MM.1S (cell line): ENCODE data around the gene ASPRV1.

ENCODE experiments used
- CTCF ChIP-seq: fragments of 300-600 bp; sonication (generic); IDR thresholded peaks from 2 replicates; pipeline ENCODE4 v1.5.1; 2016; ENCODE audit warnings: antibody characterized with exemption, low read length, mixed read lengths
- EZH2 ChIP-seq: fragments of 300-600 bp; sonication (generic); optimal IDR thresholded peaks from 2 replicates; pipeline ENCODE3; 2017; ENCODE audit warnings: low read depth, mild to moderate bottlenecking, antibody characterized with exemption, low read length, mixed read lengths
- EZH2phosphoT487 ChIP-seq: fragments of 300-600 bp; sonication (generic); IDR thresholded peaks from 2 replicates; pipeline ENCODE4 v1.6.1; 2018; ENCODE audit warnings: antibody characterized with exemption, low read length

DNA sequence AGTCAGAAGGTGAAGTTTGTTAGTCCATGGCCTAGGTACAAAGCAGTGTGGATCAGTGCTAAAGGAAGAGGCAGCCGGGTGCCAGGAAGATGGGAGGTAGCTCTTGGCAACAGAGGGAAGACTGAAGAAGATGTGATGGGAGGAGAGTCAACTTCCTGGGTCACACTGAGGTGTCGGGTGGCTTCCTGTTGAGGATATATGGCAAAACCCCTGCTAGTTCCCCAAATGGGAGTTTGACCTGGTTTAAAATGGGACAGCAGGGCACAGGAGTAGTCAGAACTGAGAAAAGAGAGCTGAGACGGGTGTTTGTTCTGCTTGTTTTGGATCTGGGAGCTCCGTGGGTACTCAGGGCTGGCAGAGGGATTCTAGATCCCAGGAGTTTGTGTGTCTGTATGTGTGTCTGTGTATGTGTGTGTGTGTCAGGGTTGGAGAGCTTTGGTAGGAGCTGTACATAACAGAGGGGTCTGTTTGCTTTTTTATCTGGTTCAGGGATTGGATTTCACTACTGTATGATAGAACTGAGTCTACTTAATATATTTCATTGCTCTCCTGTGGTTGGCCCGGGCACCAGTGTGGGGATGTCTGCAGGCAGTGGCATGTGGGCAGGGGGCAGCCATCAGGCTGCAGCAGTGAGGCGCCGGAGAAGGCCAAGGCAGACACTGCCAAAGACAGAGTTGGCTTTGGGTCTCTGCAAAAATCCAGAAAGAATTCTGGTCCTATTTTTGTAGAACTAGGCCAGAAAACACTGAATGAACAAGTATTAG lies 29.4 kb downstream of the ASPRV1 start:
- TF ChIP-seq CTCF: no peak
- no peak for TF ChIP-seq EZH2
- TF ChIP-seq EZH2phosphoT487: no peak
